Activated T-helper 1 cell treated with anti-CD3 and anti-CD28 coated beads, Interleukin-12 subunit alpha, Interleukin-12 subunit beta, Interleukin-2, Interleukin-4 antibody, amounts not matched to agents 30 ng/mL and 10 ng/mL and 1 ng/mL, durations not matched to agents 14 hours and 24 hours and 36 hours (primary cell): Measurements from ENCODE around the gene MGLL. TPM values are rescaled to one million over a fixed set of nuclear protein-coding genes. Genes with fewer than 3 reads are reported as not detected.

ENCODE experiments used
- DNase-seq: peaks from one replicate; pipeline ENCODE4 v3.0.0; 2021; ENCODE audit warnings: low spot score
- H3K27ac Mint-ChIP-seq: one replicate; pipeline ENCODE4 v1.8.0; 2021; ENCODE audit warnings: mild to moderate bottlenecking, mixed read lengths
- H3K27me3 Mint-ChIP-seq: one replicate; pipeline ENCODE4 v1.8.0; 2022; ENCODE audit warnings: mild to moderate bottlenecking, moderate library complexity, mixed read lengths; ENCODE audit not compliant: insufficient read depth
- H3K36me3 Mint-ChIP-seq: one replicate; pipeline ENCODE4 v1.8.0; 2021; ENCODE audit warnings: low read depth, mixed read lengths
- H3K4me1 Mint-ChIP-seq: one replicate; pipeline ENCODE4 v1.8.0; 2021; ENCODE audit warnings: low read depth, mixed read lengths
- H3K4me3 Mint-ChIP-seq: one replicate; pipeline ENCODE4 v1.8.0; 2021; ENCODE audit warnings: mild to moderate bottlenecking, moderate library complexity, mixed read lengths
- H3K9me3 Mint-ChIP-seq: one replicate; pipeline ENCODE4 v1.8.0; 2021; ENCODE audit warnings: mixed read lengths
- intact Hi-C: fragments of 100-400 bp; cut with micrococcal nuclease; formaldehyde crosslinking; loops from one replicate; pipeline ENCODE4 v1.15.1; 2024
- total RNA-seq: library from RNA; stranded (reverse); gene quantifications from 2 replicates; pipeline ENCODE4 v1.2.3, GENCODE V29; 2022

MGLL gene
- total RNA-seq, 1 donor from 2014 or later = 2.2 TPM

DNA sequence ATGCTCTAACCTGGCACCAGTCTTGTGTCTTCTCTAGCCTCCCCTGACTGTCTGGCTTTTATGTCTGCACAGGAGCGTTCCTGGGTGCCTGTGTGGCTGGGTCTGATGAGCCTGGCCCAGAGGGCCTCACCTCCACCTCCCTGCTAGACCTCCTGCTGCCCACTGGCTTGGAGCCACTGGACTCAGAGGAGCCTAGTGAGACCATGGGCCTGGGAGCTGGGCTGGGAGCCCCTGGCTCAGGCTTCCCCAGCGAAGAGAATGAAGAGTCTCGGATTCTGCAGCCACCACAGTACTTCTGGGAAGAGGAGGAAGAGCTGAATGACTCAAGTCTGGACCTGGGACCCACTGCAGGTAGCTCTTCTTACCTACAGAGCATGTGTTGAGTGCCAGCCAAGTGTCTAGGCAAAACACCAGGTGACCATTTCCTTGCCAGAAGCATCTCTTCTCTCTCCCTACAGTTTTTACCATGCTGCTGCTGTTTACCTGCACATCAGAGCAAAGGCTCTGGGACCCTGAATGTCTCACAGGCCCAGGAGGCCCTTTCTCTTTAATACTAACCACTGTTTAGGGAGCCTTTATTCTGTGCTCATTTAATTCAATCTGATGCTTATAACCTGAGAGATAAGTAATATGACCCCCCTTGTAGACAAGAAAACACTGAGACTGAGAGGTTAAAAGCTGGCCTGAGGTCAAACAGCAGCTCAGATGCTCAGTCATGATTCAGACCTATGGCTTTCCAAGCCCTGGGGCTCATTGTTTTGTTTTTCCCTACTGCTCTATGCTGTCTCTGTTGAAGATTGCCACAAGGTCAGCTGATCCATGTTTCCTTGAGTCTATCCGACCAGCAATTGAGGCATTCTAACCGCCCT lies 182.9 kb downstream of the MGLL start:
- H3K27ac Mint-ChIP-seq = no peak overlapping the region

More for the DNA sequence above, 182.9 kb downstream of the MGLL start:
- DNase-seq = no peak
- Mint-ChIP-seq H3K9me3 (no peaks in the 10 kb centered on the region), H3K4me1 (peaks cover 15% of the 10 kb centered on the region), H3K4me3 (no peak overlapping the region), H3K27me3 (peaks cover 2% of the 10 kb centered on the region), H3K36me3 (no peaks in the 10 kb centered on the region)
- intact Hi-C loops = no loop called here

Other genes starting within 250 kb of the MGLL start
- 37.2 and 41.3 TPM in 2 replicates for gene TPRA1, start 231.8 kb downstream of the MGLL start, total RNA-seq
- gene MCM2, start 224.1 kb downstream of the MGLL start, total RNA-seq = 214 and 229 TPM in 2 replicates
- 9.7 and 10.3 TPM in 2 replicates for gene PODXL2, start 193.3 kb downstream of the MGLL start, total RNA-seq
- 9.7 TPM in 2 replicates for gene ABTB1, start 149.6 kb downstream of the MGLL start, total RNA-seq
- gene KBTBD12, start 92.7 kb upstream of the MGLL start, total RNA-seq = not detected in 2 replicates
- 205 and 214 TPM in 2 replicates for gene SEC61A1, start 229.9 kb upstream of the MGLL start, total RNA-seq